PC-3 (cell line): Measurements from ENCODE around the gene TRAK1.

ENCODE experiments used
- EZH2 ChIP-seq: fragments of 300-600 bp; sonication (generic); IDR thresholded peaks from one replicate; pipeline ENCODE4 v1.6.1; 2017; ENCODE audit warnings: antibody characterized with exemption, mild to moderate bottlenecking, low read length; ENCODE audit not compliant: unreplicated experiment
- EZH2phosphoT487 ChIP-seq: fragments of 300-600 bp; sonication (generic); IDR thresholded peaks from 2 replicates; pipeline ENCODE4 v1.6.1; 2018; ENCODE audit warnings: mild to moderate bottlenecking, antibody characterized with exemption, low read length, borderline replicate concordance
- TF ChIP-seq, protein P1 (sequence below): fragments of 300-600 bp; sonication (generic); conservative IDR thresholded peaks from 2 replicates; pipeline ENCODE4 v1.5.1; 2017; ENCODE audit warnings: antibody characterized with exemption, low read depth, mild to moderate bottlenecking, low read length

DNA sequence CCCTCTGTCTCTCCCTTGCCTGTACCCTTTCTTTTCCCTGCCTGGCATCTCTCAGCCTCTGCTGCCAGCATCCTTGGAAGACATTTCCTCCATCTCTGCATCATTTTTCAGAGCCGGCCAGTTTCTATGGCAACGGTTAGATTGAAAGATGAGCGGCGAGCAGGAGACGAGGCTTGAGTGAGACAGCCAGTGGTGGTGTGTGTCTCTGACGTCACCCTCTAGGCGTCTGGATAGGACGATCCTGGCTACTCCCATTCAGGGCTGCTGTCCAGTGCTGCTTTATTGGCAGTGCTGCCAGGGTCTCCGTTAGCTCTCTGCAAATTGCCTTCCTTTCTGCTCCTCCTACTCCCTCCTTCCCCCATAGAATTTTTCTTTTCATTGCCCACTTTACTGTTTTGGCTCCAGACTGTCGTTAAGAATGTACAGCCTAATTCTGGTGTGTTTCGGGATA is 57.9 kb downstream of the TRAK1 start:
- TF ChIP-seq, protein P1, sequence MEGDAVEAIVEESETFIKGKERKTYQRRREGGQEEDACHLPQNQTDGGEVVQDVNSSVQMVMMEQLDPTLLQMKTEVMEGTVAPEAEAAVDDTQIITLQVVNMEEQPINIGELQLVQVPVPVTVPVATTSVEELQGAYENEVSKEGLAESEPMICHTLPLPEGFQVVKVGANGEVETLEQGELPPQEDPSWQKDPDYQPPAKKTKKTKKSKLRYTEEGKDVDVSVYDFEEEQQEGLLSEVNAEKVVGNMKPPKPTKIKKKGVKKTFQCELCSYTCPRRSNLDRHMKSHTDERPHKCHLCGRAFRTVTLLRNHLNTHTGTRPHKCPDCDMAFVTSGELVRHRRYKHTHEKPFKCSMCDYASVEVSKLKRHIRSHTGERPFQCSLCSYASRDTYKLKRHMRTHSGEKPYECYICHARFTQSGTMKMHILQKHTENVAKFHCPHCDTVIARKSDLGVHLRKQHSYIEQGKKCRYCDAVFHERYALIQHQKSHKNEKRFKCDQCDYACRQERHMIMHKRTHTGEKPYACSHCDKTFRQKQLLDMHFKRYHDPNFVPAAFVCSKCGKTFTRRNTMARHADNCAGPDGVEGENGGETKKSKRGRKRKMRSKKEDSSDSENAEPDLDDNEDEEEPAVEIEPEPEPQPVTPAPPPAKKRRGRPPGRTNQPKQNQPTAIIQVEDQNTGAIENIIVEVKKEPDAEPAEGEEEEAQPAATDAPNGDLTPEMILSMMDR = no peak
- TF ChIP-seq EZH2phosphoT487 (no peak), EZH2 (no peak)
